GM15510 (cell line): ENCODE measurements around the gene MAST2.

ENCODE experiments used
- POLR2A ChIP-seq: IDR thresholded peaks from 3 replicates; pipeline ENCODE4 v1.6.1; 2011; ENCODE audit warnings: borderline replicate concordance; ENCODE audit not compliant: insufficient read length; ENCODE audit errors: extremely low read depth

Gene MAST2

GRCh38 chr1:46084553-46085451 lies 281.4 kb downstream of the MAST2 start:
- no peak for TF ChIP-seq POLR2A
